MCF 10A (cell line): ENCODE data around the gene RYR1. TPM values are rescaled to one million over a fixed set of nuclear protein-coding genes. Genes with fewer than 3 reads are reported as not detected.
"Not testable (repeated sequence)": the region's sequence is repeated elsewhere in the genome, so short reads cannot be mapped to it uniquely, and the experiment has no call there.

ENCODE experiments used
- BruUV-seq: library from RNA; stranded (reverse); fragments of 400-500 nt; replicated peaks from 2 replicates; lab custom pipeline; 2021; lab: Mats Ljungman, UMichigan
- CTCF ChIA-PET: fragments of 300-600 bp; sonication (Branson Sonifier 250); formaldehyde crosslinking; extraction: SDS; loops from one replicate; lab custom pipeline; 2021; ENCODE audit warnings: antibody characterized with exemption, inconsistent platforms; lab: Yijun Ruan, JAX
- POLR2A ChIA-PET: fragments of 300-600, 350-650 bp; sonication (Branson Sonifier 250); formaldehyde crosslinking; extraction: SDS; loops from one replicate; lab custom pipeline; 2020; ENCODE audit warnings: antibody characterized with exemption, inconsistent platforms; lab: Yijun Ruan, JAX
- DNase-seq: peaks from one replicate; pipeline ENCODE4 v3.0.0-alpha.2; 2018; ENCODE audit not compliant: unreplicated experiment
- H3K27ac Mint-ChIP-seq: one replicate; pipeline ENCODE4 v1.8.0; 2022; ENCODE audit warnings: mild to moderate bottlenecking, low read depth, mixed read lengths; ENCODE audit not compliant: unreplicated experiment
- H3K27me3 Mint-ChIP-seq: one replicate; pipeline ENCODE4 v1.8.0; 2022; ENCODE audit warnings: mixed read lengths; ENCODE audit not compliant: insufficient read depth, unreplicated experiment
- H3K36me3 Mint-ChIP-seq: one replicate; pipeline ENCODE4 v1.8.0; 2022; ENCODE audit warnings: mild to moderate bottlenecking, moderate library complexity, mixed read lengths; ENCODE audit not compliant: insufficient read depth, unreplicated experiment
- H3K4me1 Mint-ChIP-seq: one replicate; pipeline ENCODE4 v1.8.0; 2022; ENCODE audit warnings: mixed read lengths; ENCODE audit not compliant: insufficient read depth, unreplicated experiment
- H3K4me3 Mint-ChIP-seq: one replicate; pipeline ENCODE4 v1.8.0; 2022; ENCODE audit warnings: mild to moderate bottlenecking, moderate library complexity, mixed read lengths; ENCODE audit not compliant: unreplicated experiment
- H3K9me3 Mint-ChIP-seq: one replicate; pipeline ENCODE4 v1.8.0; 2022; ENCODE audit warnings: mixed read lengths; ENCODE audit not compliant: unreplicated experiment
- CTCF ChIP-seq: fragments of 200-600 bp; IDR thresholded peaks from one replicate; pipeline ENCODE4 v1.8.0; 2022; ENCODE audit warnings: antibody characterized with exemption, mild to moderate bottlenecking; ENCODE audit not compliant: unreplicated experiment
- intact Hi-C: fragments of 100-400 bp; cut with micrococcal nuclease; formaldehyde crosslinking; loops from 2 replicates; pipeline ENCODE4 v1.14.1; 2022
- total RNA-seq: library from RNA; stranded (reverse); gene quantifications from 2 replicates; pipeline ENCODE4 v1.2.3, GENCODE V29; 2022

RYR1 gene
- total RNA-seq, 1 experiment from 2014 or later = 0.28 TPM

- POLR2A ChIA-PET = interaction anchor here (0.5 to 2.9 kb wide), 21 partner anchors 8 to 311 kb away, joined by 3 to 39 read pairs (median 4); partner anchors contain the start of genes ACTN4, HNRNPL, MRPS12 and PSMD8
- Mint-ChIP-seq H3K9me3 (no peaks in the 10 kb centered on the region), H3K27ac (peak overlapping the region; percentile 99), H3K4me1 (peaks cover 8% of the 10 kb centered on the region), H3K36me3 (peaks cover 55% of the 10 kb centered on the region), H3K4me3 (peak overlapping the region; percentile 100), H3K27me3 (no peaks in the 10 kb centered on the region)
- intact Hi-C loops = loop anchor here (5.0 kb wide), 2 partner anchors 62 to 77 kb away; no protein-coding TSS in a partner anchor
- CTCF ChIA-PET = interaction anchor here (0.6 to 6.1 kb wide), 7 partner anchors 16 to 394 kb away, joined by 3 to 46 read pairs (median 3); no protein-coding TSS in a partner anchor
- TF ChIP-seq CTCF = no peak
- DNase-seq = no peak
- BruUV-seq = TSS peak; percentile 62
Observed at GRCh38 chr19:38619361-38620174, 186.1 kb downstream of the RYR1 start.

GRCh38 chr19:38624822-38625221 is 191.3 kb downstream of the RYR1 start:
- peak overlapping the region; percentile 51 for H3K27ac Mint-ChIP-seq
- H3K9me3 Mint-ChIP-seq = no peaks in the 10 kb centered on the region
- intact Hi-C loops = no loop called here
- H3K4me1 Mint-ChIP-seq = peaks cover 4% of the 10 kb centered on the region
- H3K36me3 Mint-ChIP-seq = peaks cover 94% of the 10 kb centered on the region
- no peak for DNase-seq
- no peaks in the 10 kb centered on the region for H3K27me3 Mint-ChIP-seq
- BruUV-seq = no TSS peak
- POLR2A ChIA-PET = interaction anchor here (1.5 kb wide), 1 partner anchor 10 kb away, joined by 3 read pairs; no protein-coding TSS in a partner anchor
- H3K4me3 Mint-ChIP-seq = no peak overlapping the region
- CTCF ChIA-PET = interaction anchor here (0.7 to 2.2 kb wide), 2 partner anchors 10 to 147 kb away, joined by 3 to 17 read pairs; no protein-coding TSS in a partner anchor
- TF ChIP-seq CTCF = no peak

GRCh38 chr19:38626401-38626800 is 192.9 kb downstream of the RYR1 start:
- Mint-ChIP-seq H3K27ac (no peak overlapping the region), H3K4me3 (no peak overlapping the region), H3K27me3 (no peaks in the 10 kb centered on the region), H3K9me3 (no peaks in the 10 kb centered on the region), H3K4me1 (no peaks in the 10 kb centered on the region), H3K36me3 (peaks cover 94% of the 10 kb centered on the region)
- DNase-seq = no peak
- TF ChIP-seq CTCF = no peak
- POLR2A ChIA-PET = interaction anchor here (0.6 kb wide), 1 partner anchor 71 kb away, joined by 6 read pairs; no protein-coding TSS in a partner anchor
- intact Hi-C loops = no loop called here
- BruUV-seq = no TSS peak
- CTCF ChIA-PET = interaction anchor here (1.5 to 2.2 kb wide), 2 partner anchors 8 to 63 kb away, joined by 3 to 17 read pairs; no protein-coding TSS in a partner anchor

- Mint-ChIP-seq H3K36me3 (peaks cover 85% of the 10 kb centered on the region), H3K27ac (no peak overlapping the region), H3K27me3 (no peaks in the 10 kb centered on the region), H3K9me3 (no peaks in the 10 kb centered on the region), H3K4me3 (no peak overlapping the region), H3K4me1 (peaks cover 3% of the 10 kb centered on the region)
- DNase-seq = no peak
- intact Hi-C loops = no loop called here
- POLR2A ChIA-PET = interaction anchor here (0.7 to 1.8 kb wide), 3 partner anchors 9 to 12 kb away, joined by 3 to 5 read pairs (median 4); partner anchors contain the start of gene EIF3K
- TF ChIP-seq CTCF = no peak
- no TSS peak for BruUV-seq
- CTCF ChIA-PET = interaction anchor here (0.6 to 1.0 kb wide), 3 partner anchors 12 to 511 kb away, joined by 3 to 5 read pairs (median 3); no protein-coding TSS in a partner anchor
Observed at GRCh38 chr19:38629568-38629967, 196.1 kb downstream of the RYR1 start.

- H3K9me3 Mint-ChIP-seq, POLR2A ChIA-PET, H3K27me3 Mint-ChIP-seq, CTCF ChIA-PET, BruUV-seq, H3K4me1 Mint-ChIP-seq, H3K27ac Mint-ChIP-seq, H3K4me3 Mint-ChIP-seq, DNase-seq: not testable (repeated sequence)
- H3K36me3 Mint-ChIP-seq = peaks cover 74% of the 10 kb centered on the region
- intact Hi-C loops = loop anchor here (10.0 kb wide), 1 partner anchor 396 kb away; no protein-coding TSS in a partner anchor
Observed at GRCh38 chr19:38631301-38631700, 197.8 kb downstream of the RYR1 start.
